Measurements from ENCODE around the gene SNN. TPM values are rescaled to one million over a fixed set of nuclear protein-coding genes. Genes with fewer than 3 reads are reported as not detected.

Gene SNN
- total RNA-seq, 1 experiment from 2014 or later, result 12.6 TPM

DNA sequence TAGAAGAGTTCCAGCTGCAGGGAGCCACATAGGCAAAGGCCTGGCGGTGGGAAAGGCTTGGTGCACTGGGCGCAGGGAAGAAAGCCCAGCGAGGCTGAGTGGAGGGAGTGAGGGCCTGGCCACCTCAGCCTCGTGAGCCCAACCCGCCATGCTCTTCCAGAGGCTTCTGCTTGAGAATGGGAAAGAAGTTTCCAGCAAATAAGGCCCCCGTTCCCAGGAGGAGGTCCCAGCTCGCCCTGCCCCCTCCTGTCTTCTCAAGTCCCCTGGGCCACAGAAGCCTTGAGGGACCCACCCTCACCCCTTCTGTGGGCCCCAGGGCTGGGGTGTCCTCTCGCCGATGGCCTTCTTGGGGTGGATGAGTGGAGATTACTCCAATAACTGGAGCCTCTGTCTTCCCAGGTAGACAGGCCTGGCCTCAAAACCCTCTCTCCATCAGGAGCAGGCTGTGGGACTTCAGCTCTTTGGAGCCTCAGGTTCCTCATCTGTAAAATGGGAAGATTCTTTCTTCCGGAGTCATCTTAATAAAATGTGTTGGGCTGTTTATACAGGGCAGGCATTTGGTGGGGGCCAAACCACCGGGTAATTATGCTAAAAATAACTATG, 933 bp upstream of the SNN start:
- intact Hi-C loops (cut with micrococcal nuclease; ENCODE audit: unreplicated experiment), result loop anchor here (5.0 kb wide), 1 partner anchor 135 kb away; no protein-coding TSS in a partner anchor

DNA sequence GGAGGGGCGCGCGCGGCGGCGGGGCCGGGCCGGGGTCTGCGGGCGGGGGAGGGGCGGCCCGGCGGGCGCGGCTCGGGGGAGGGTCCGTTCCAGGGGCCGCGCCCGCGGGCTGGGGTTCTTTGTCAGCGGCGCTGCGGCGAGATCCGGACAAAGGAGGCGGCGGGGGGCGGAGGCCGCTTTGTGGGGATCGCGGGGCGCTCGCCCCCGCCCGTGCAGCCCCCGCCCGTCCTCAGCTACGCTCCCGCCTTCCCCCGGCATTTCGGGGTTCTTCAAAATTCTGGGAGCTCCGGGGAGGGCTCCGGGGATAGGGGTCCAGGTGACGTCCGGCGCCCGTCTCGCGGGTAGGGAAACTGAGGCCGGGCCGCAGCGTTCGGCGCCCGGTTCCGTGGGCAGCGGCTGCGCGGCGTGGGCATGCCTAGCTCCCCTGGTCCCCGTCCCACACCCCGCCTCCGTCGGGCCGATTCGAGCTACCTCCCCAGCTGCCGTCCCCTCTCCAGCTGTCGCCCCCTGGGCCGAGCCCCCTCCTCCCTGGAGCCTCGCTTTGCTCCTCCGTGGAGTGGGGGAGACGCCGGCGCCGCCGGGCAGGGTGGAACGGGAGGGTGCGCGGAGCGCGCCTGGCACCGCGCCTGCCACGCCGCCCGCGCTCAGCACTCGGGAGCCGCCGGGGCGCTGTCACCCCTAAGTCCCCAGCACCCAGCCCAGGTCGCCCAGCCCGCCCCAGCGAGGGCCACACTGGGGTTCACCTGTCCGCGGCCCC, 546 bp downstream of the SNN start:
- intact Hi-C loops (cut with micrococcal nuclease; ENCODE audit: unreplicated experiment), result loop anchor here (5.0 kb wide), 1 partner anchor 136 kb away; no protein-coding TSS in a partner anchor
- no peaks in the 10 kb centered on the region for H4K20me1 ChIP-seq (ENCODE audit: insufficient read depth)
- H3K9me2 ChIP-seq (ENCODE audit: insufficient read depth), result no peaks in the 10 kb centered on the region
- H3K4me1 ChIP-seq (replicated peaks; ENCODE audit: insufficient read depth), result no peaks in the 10 kb centered on the region
- TSS peak; percentile 51 for BruUV-seq (replicated peaks)
- no peaks in the 10 kb centered on the region for H3K9me3 ChIP-seq (ENCODE audit: insufficient read depth, low read depth)
- CTCF ChIA-PET, result interaction anchor here (0.6 kb wide), 1 partner anchor 85 kb away, joined by 6 read pairs; no protein-coding TSS in a partner anchor
- no peak overlapping the region for H3K27ac ChIP-seq
- no peak overlapping the region for H2AFZ ChIP-seq
- POLR2A ChIA-PET (ENCODE audit: unreplicated experiment), result interaction anchor here (0.6 kb wide), 2 partner anchors 82 to 394 kb away, joined by 4 to 8 read pairs; partner anchors contain the start of gene LITAF
- H3K27me3 ChIP-seq (ENCODE audit: insufficient read depth, low read depth), result no peaks in the 10 kb centered on the region
- H3F3A ChIP-seq (ENCODE audit: insufficient read depth, low read depth), result peaks cover 13% of the 10 kb centered on the region
- no peaks in the 10 kb centered on the region for H3K36me3 ChIP-seq (ENCODE audit: low read depth)
- TF ChIP-seq, protein P1, sequence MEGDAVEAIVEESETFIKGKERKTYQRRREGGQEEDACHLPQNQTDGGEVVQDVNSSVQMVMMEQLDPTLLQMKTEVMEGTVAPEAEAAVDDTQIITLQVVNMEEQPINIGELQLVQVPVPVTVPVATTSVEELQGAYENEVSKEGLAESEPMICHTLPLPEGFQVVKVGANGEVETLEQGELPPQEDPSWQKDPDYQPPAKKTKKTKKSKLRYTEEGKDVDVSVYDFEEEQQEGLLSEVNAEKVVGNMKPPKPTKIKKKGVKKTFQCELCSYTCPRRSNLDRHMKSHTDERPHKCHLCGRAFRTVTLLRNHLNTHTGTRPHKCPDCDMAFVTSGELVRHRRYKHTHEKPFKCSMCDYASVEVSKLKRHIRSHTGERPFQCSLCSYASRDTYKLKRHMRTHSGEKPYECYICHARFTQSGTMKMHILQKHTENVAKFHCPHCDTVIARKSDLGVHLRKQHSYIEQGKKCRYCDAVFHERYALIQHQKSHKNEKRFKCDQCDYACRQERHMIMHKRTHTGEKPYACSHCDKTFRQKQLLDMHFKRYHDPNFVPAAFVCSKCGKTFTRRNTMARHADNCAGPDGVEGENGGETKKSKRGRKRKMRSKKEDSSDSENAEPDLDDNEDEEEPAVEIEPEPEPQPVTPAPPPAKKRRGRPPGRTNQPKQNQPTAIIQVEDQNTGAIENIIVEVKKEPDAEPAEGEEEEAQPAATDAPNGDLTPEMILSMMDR (conservative IDR thresholded peaks at IDR 0.05), result no peak
- TF ChIP-seq EZH2 (IDR thresholded peaks at IDR 0.05; ENCODE audit: low read depth), result no peak
- no peak for DNase-seq
- H3K79me2 ChIP-seq (ENCODE audit: low read depth), result no peaks in the 10 kb centered on the region
- H3K4me3 ChIP-seq, result peak overlapping the region; percentile 53; the same call in 1 of the 2 replicates
- peak overlapping the region; percentile 74 for H3K4me2 ChIP-seq

More for the DNA sequence above, 933 bp upstream of the SNN start:
- H3K4me2 ChIP-seq, result peak overlapping the region; percentile 75; the same call in 1 of the 2 replicates
- no peaks in the 10 kb centered on the region for H3K79me2 ChIP-seq (ENCODE audit: low read depth)
- CTCF ChIA-PET, result interaction anchor here (0.6 kb wide), 1 partner anchor 237 kb away, joined by 4 read pairs; no protein-coding TSS in a partner anchor
- no peak overlapping the region for H3K27ac ChIP-seq
- H2AFZ ChIP-seq, result no peak overlapping the region
- H4K20me1 ChIP-seq (ENCODE audit: insufficient read depth), result no peaks in the 10 kb centered on the region
- H3K36me3 ChIP-seq (ENCODE audit: low read depth), result no peaks in the 10 kb centered on the region
- H3K9me2 ChIP-seq (ENCODE audit: insufficient read depth), result no peaks in the 10 kb centered on the region
- no peak for DNase-seq
- no peaks in the 10 kb centered on the region for H3K9me3 ChIP-seq (ENCODE audit: insufficient read depth, low read depth)
- peaks cover 13% of the 10 kb centered on the region for H3F3A ChIP-seq (ENCODE audit: insufficient read depth, low read depth)
- BruUV-seq (replicated peaks), result no TSS peak
- TF ChIP-seq, protein P1 (conservative IDR thresholded peaks at IDR 0.05), result no peak
- no peak for TF ChIP-seq EZH2 (IDR thresholded peaks at IDR 0.05; ENCODE audit: low read depth)
- H3K4me3 ChIP-seq, result no peak overlapping the region
- POLR2A ChIA-PET (ENCODE audit: unreplicated experiment), result interaction anchor here (0.6 kb wide), 2 partner anchors 82 to 309 kb away, joined by 3 read pairs; no protein-coding TSS in a partner anchor
- H3K4me1 ChIP-seq (replicated peaks; ENCODE audit: insufficient read depth), result no peaks in the 10 kb centered on the region
- H3K27me3 ChIP-seq (ENCODE audit: insufficient read depth, low read depth), result no peaks in the 10 kb centered on the region

DNA sequence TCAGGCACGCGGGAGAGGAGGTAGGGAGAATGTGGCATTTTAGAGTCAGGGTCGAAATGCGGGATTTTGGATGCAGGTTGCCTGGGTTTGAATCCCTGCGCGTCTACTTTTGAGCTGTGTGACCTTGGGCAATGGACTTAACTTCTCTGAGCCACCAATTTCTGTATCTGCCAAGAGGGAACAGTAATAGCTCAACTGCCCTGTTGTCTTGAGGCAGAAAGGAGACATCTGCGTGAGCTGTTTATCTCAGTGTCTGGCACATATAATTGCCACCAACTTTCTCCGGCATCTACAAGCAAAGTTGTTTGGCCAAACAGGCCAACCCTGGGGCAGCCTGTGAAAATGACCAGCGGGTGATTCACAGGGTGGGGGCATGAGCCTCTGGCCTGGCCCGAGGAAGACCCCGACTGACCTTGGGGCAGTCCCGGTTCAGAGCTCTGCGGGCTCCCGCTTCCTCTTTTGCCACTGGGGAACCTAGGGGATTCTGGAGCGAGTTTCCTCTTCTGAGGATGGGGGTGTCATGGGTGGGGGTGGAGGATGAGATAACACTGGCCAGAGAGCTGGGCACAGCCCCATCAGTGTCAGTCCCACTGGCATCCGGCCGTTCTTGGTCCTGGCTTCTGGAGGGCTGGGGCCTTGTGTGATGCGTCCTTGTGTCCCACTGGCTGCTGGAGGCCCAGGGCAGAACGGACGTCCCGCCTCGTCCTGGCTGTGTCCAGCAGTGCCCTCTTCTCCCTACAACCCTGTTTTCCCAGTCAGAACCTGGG, 1.3 kb downstream of the SNN start:
- no peak overlapping the region for H2AFZ ChIP-seq
- no peaks in the 10 kb centered on the region for H3K9me3 ChIP-seq (ENCODE audit: insufficient read depth, low read depth)
- ChIA-PET POLR2A (ENCODE audit: unreplicated experiment) (interaction anchor here (0.6 kb wide), 1 partner anchor 393 kb away, joined by 8 read pairs; no protein-coding TSS in a partner anchor), CTCF (no interaction called here)
- no peaks in the 10 kb centered on the region for H3K79me2 ChIP-seq (ENCODE audit: low read depth)
- DNase-seq, result no peak
- no peaks in the 10 kb centered on the region for H3K36me3 ChIP-seq (ENCODE audit: low read depth)
- peaks cover 12% of the 10 kb centered on the region for H3F3A ChIP-seq (ENCODE audit: insufficient read depth, low read depth)
- peak overlapping the region; percentile 53; the same call in 1 of the 2 replicates for H3K4me3 ChIP-seq
- no TSS peak for BruUV-seq (replicated peaks)
- no peak overlapping the region for H3K27ac ChIP-seq
- H3K4me1 ChIP-seq (replicated peaks; ENCODE audit: insufficient read depth), result no peaks in the 10 kb centered on the region
- no peaks in the 10 kb centered on the region for H4K20me1 ChIP-seq (ENCODE audit: insufficient read depth)
- intact Hi-C loops (cut with micrococcal nuclease; ENCODE audit: unreplicated experiment), result loop anchor here (5.0 to 10.0 kb wide), 2 partner anchors 137 to 265 kb away; no protein-coding TSS in a partner anchor
- peak overlapping the region; percentile 74; the same call in 1 of the 2 replicates for H3K4me2 ChIP-seq
- H3K9me2 ChIP-seq (ENCODE audit: insufficient read depth), result no peaks in the 10 kb centered on the region
- no peaks in the 10 kb centered on the region for H3K27me3 ChIP-seq (ENCODE audit: insufficient read depth, low read depth)
- TF ChIP-seq EZH2 (IDR thresholded peaks at IDR 0.05; ENCODE audit: low read depth), result no peak
- TF ChIP-seq, protein P1 (conservative IDR thresholded peaks at IDR 0.05), result no peak
